Spleen (tissue), 7 donors: ENCODE measurements around the gene STOM.

ENCODE experiments used
- CTCF ChIP-seq, 11 experiments: fragments of 200-600 bp in 7 of 11; fragments of 450-650 bp in 4 of 11; sonication (generic) in 4 of 11; IDR thresholded peaks in 8 of 11; conservative IDR thresholded peaks in 3 of 11; 1 replicate in 7 of 11; 2 replicates in 4 of 11; pipeline versions ENCODE4 v1.4.0 to v1.8.0; 2016 to 2021; ENCODE audit warnings: antibody characterized with exemption in 11 of 11, inconsistent platforms in 4 of 11, mild to moderate bottlenecking in 1 of 11
- POLR2A ChIP-seq, 3 donors: fragments of 450-650 bp; IDR thresholded peaks; one replicate each; pipeline ENCODE4 v1.5.1; 2017; ENCODE audit warnings: antibody characterized with exemption in 3 of 3, mild to moderate bottlenecking in 1 of 3
- donor health status: DM: no; HTN: no; CAD: no; lungs with moderate emphysema.
- donor health status: DM: no; HTN: no; CAD: no.
- donor health status: DM: no; HTN: no; CAD: no.

- no peak for TF ChIP-seq POLR2A (IDR thresholded peaks at IDR 0.05)
- no peak for TF ChIP-seq CTCF (IDR thresholded peaks at IDR 0.05 in 8 of 11, conservative IDR thresholded peaks at IDR 0.05 in 3 of 11)
Measured at GRCh38 chr9:121294866-121295661, 75.0 kb downstream of the STOM start.
